GM12864 (cell line): ENCODE data around the gene RUVBL1.

ENCODE experiments used
- DNase-seq: peaks from one replicate; pipeline ENCODE4 v3.0.0-alpha.2; 2011; ENCODE audit warnings: low read depth
- H3K4me3 ChIP-seq: 2 replicates; pipeline ENCODE4 v1.5.1; 2011; ENCODE audit warnings: mild to moderate bottlenecking, low read depth, low read length, control low read depth
- TF ChIP-seq, protein P1 (sequence below): IDR thresholded peaks from 2 replicates; pipeline ENCODE4 v1.5.1; 2011; ENCODE audit warnings: low read depth, mild to moderate bottlenecking, moderate library complexity, low read length, control low read depth, inconsistent platforms; ENCODE audit errors: missing control alignments

RUVBL1 gene

DNA sequence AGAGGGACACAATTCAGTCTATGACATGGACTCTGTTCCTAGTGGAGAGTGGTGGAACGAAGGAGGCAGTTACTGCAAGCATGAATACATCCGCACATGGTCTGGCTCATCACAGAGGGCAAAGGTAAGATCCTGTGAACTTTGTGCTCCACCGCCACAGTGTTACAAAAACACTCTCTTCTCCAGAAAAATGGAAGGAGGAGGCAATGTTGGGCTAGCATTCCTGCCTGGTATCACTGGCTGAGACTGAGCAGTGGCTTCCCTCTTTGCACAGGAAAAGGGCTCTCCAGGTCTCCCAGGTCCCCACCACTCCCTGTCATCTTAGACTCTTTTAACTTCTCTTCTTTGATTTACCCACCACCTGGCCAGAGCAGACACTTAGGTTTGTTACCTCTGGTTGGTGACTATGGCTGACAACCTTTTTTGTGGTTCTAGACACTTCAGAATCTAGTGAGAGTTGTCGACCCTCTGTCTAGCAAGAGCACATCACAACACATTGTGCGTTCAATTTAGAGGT, 28.2 kb upstream of the RUVBL1 start:
- TF ChIP-seq, protein P1, sequence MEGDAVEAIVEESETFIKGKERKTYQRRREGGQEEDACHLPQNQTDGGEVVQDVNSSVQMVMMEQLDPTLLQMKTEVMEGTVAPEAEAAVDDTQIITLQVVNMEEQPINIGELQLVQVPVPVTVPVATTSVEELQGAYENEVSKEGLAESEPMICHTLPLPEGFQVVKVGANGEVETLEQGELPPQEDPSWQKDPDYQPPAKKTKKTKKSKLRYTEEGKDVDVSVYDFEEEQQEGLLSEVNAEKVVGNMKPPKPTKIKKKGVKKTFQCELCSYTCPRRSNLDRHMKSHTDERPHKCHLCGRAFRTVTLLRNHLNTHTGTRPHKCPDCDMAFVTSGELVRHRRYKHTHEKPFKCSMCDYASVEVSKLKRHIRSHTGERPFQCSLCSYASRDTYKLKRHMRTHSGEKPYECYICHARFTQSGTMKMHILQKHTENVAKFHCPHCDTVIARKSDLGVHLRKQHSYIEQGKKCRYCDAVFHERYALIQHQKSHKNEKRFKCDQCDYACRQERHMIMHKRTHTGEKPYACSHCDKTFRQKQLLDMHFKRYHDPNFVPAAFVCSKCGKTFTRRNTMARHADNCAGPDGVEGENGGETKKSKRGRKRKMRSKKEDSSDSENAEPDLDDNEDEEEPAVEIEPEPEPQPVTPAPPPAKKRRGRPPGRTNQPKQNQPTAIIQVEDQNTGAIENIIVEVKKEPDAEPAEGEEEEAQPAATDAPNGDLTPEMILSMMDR, result no peak
- DNase-seq, result no peak

DNA sequence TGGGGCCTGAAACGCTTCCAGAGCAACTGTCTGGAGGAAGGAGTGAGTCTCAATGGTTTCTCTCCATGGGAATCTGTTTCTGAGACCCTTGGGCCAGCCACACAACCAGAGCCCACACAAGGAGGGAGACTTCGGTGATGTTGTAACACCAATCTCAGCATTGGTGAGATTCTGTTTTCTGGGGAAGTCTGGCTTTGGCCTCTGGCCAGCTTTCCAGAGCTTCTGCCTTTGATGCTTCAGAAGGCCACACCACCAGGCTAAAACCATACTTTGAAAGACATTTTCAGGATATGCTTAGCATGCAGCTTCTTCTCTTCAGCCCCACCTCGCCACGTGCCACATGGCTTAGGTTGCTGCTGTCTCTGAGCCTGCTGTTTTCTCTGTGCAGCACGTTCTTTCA, 26.0 kb upstream of the RUVBL1 start:
- H3K4me3 ChIP-seq, result no peak overlapping the region
- TF ChIP-seq, protein P1, result no peak
- no peak for DNase-seq

More for the DNA sequence above, 28.2 kb upstream of the RUVBL1 start:
- H3K4me3 ChIP-seq, result no peak overlapping the region

DNA sequence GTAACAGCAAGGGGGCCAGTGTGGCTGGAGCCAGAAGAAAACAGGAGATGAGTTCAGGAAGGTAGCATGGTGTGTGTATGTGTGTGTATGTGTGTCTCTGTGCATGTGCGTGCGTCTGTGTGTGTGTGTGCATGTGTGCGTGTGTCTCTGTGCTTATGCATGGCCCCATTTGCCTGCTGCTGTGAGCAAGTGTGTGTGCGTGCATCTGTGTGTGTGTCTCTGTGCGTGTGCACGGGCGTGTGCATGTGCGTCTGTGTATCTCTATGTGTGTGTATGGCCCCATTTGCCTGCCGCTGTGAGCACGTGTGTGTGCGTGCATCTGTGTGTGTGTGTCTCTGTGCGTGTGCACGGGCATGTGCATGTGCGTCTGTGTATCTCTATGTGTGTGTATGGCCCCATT, 22.6 kb upstream of the RUVBL1 start:
- TF ChIP-seq, protein P1, result no peak
- H3K4me3 ChIP-seq, result no peak overlapping the region
- DNase-seq, result no peak

DNA sequence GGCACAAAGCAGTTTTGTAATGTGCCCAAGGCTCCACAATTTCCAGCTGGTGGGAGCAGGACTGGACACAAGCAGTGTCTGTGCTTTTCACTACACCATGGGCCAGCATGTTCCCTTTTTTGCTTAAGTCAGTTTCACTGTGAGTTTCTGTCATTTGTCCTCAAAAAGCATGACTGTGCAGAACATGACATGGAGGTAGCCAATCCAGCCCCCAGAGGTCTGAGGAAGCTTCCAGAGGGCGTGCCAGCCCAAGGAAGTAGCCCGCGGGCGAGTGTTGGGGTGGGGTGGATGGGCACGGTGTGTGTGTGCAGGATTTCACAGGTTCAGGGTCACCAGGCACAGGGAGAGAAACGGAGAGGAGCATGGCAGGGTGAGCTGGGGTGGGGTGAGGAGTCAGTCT, 21.7 kb upstream of the RUVBL1 start:
- DNase-seq, result no peak

DNA sequence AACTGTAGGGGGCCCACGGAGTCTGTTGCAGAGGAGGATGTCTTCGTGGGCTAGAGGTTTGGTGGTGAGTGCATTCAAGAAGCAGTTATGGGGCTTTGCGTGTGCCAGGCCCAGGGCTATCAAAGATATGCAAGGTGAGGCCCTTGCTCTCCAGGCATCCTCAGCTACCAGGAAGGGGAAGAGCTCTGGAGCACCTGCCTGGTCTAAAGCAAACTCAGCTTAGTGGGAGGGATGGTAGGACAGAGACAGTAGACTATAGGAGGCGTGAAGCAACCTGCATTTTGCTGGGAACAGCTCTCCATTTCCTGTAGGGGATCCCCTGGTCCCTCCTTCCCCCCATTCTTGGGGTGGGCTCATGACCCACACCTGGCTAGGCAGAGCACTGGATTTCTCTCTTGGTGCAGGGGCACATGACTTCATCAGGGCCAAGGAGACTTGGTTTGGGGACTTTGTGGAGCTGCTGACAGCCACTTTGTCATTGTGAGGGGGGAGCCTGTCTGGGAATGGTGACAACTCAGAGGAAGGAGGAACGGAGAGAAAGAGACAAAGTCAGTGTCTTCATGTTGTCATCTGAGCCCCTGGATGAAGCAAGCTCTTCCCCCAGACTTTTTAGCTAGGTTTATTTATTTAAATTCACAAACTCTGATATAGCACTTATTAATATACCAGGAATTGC, 21.0 kb upstream of the RUVBL1 start:
- TF ChIP-seq, protein P1, result no peak
- no peak overlapping the region for H3K4me3 ChIP-seq
- no peak for DNase-seq

More for the DNA sequence above, 21.7 kb upstream of the RUVBL1 start:
- H3K4me3 ChIP-seq, result no peak overlapping the region
- TF ChIP-seq, protein P1, result no peak

DNA sequence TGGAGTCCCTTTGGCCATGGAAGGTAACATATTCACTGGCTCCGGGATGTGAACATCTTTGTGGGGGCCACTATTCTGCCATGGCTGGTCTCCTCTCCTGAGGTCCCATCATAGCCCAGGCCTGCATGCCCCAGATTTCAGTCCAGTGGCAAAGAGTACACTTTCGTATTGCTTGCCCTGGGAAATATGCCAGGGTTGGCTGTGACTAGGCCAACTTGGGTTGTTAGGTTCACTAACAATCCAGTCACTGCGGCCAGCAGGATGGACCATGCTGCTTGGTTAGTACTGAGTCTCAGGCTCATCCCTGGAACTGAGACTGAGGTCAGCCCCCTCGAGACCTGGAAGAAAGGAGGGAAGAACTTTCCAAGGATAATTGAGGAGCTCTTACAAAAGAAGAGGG, 19.9 kb upstream of the RUVBL1 start:
- TF ChIP-seq, protein P1, result no peak
- H3K4me3 ChIP-seq, result no peak overlapping the region

DNA sequence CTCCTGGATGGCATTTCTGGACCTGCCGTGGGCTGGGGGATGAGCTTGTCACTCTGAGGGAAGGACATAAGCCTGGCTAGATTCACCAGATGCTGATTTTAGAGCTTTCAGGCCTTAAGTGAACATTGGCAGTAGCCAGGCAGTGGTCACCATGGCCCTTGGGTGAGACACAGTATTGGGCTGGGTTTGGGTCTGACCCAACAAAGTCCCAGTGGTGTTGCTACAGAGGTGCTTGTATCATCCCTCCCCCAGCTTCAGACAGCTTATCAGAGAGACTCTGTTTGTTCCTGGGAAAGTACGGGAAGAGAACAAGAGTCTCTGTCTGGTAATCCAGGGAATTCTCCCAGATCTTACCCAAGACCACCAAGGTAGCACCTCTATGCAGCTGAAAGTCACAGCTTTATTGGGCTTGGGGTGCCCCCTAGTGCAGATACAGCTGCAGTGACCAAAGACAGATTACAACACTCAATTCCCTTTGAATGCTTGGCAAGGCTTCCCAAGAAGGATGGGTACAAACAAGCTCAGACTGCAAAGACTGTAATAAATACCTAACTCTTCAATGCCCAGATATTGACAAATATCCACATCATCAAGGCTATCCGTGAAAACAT, 9.8 kb upstream of the RUVBL1 start:
- H3K4me3 ChIP-seq, result no peak overlapping the region
- TF ChIP-seq, protein P1, result peak; percentile 73
- no peak for DNase-seq

More for the DNA sequence above, 19.9 kb upstream of the RUVBL1 start:
- DNase-seq, result no peak
